ENCODE results near the gene NR2E1.

DNA sequence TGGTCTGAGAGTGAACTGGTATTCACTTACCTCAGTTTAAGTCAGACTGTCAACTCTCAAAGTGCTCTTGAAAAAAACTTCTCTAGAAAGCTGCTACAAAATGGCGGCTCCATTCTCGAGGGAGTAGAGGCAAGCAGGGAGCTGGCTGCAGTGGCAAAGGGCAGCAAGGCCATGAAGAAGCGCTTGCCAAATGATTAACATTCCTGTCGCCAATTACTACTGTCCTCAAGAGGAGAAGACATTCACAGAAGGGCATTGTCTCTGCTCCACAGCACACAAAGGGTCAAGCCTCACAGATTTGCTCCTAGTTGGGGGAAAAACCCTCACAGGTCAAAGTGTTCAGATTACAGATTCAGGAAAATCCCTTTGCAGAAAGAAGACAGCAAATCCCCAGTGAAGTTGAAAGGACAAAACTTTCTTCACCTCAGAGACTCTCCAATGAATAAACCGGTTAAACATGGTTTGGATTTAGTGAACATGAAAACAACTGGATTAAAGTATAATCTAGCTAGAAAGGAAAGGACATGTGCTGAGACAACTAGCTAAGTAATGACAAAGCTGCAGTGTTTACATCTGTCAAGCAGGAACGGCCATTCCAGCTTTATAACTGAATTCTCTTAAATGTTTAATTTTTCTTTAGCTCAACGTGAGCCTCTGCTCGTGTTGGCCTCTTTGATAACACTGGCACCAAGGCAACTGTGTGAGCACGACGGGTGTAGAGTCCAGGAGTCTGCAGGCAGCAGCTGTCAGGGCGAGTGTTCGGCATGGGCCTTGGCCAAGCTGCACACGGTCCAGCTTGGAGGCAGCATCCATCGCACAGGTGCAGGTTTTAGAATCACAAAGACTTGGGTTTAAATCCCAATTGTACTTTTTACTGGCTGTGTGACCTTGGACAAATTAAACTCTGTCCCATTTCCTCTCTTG lies 37.6 kb downstream of the NR2E1 start:
- no peak for TF ChIP-seq CTCF (IDR thresholded peaks at IDR 0.05)
- TF ChIP-seq POLR2A (IDR thresholded peaks at IDR 0.05): no peak
